GF-D8 (cell line): Measurements from ENCODE around the gene GGTLC2.
"Not testable (repeated sequence)": the region's sequence is repeated elsewhere in the genome, so short reads cannot be mapped to it uniquely, and the experiment has no call there.

Experiments
- DNase-seq: peaks from one replicate; lab custom pipeline; 2025; lab: John Stamatoyannopoulos, UW

The GGTLC2 gene

GRCh38 chr22:22644314-22644713, at the start of gene GGTLC2:
Gene GGTLC2 (plus strand): TSS chr22:22644614. CDS start chr22:22646346, 1,732 bp downstream.
- DNase-seq = not testable (repeated sequence)

GRCh38 chr22:22595001-22595835, 49.2 kb upstream of the GGTLC2 start:
- no peak for DNase-seq

- no peak for DNase-seq
These were observed 46.3 kb upstream of the GGTLC2 start for GRCh38 chr22:22598144-22598543.

GRCh38 chr22:22599248-22599647, 45.2 kb upstream of the GGTLC2 start:
- no peak for DNase-seq

GRCh38 chr22:22600531-22601261, 43.7 kb upstream of the GGTLC2 start:
- DNase-seq = no peak

GRCh38 chr22:22603470-22603947, 40.9 kb upstream of the GGTLC2 start:
- no peak for DNase-seq

- DNase-seq = no peak
These were observed 39.9 kb upstream of the GGTLC2 start for GRCh38 chr22:22604326-22605073.

- no peak for DNase-seq
These were observed 39.4 kb upstream of the GGTLC2 start for GRCh38 chr22:22605074-22605404.

GRCh38 chr22:22608022-22608421, 36.4 kb upstream of the GGTLC2 start:
- not testable (repeated sequence) for DNase-seq

- DNase-seq = no peak
These were observed 35.1 kb upstream of the GGTLC2 start for GRCh38 chr22:22609291-22609690.

GRCh38 chr22:22612516-22612915, 31.9 kb upstream of the GGTLC2 start:
- DNase-seq = no peak

GRCh38 chr22:22614065-22614464, 30.3 kb upstream of the GGTLC2 start:
- no peak for DNase-seq

- no peak for DNase-seq
These were observed 27.8 kb upstream of the GGTLC2 start for GRCh38 chr22:22616636-22617035.

GRCh38 chr22:22618448-22618847, 26.0 kb upstream of the GGTLC2 start:
- DNase-seq = no peak

- no peak for DNase-seq
These were observed 25.5 kb upstream of the GGTLC2 start for GRCh38 chr22:22618923-22619322.

GRCh38 chr22:22619765-22620414, 24.5 kb upstream of the GGTLC2 start:
- DNase-seq = no peak

GRCh38 chr22:22628546-22629495, 15.6 kb upstream of the GGTLC2 start:
- not testable (repeated sequence) for DNase-seq

GRCh38 chr22:22631223-22631652, 13.2 kb upstream of the GGTLC2 start:
- not testable (repeated sequence) for DNase-seq

GRCh38 chr22:22632226-22632625, 12.2 kb upstream of the GGTLC2 start:
- DNase-seq = not testable (repeated sequence)

- not testable (repeated sequence) for DNase-seq
These were observed 10.9 kb upstream of the GGTLC2 start for GRCh38 chr22:22633533-22633932.

GRCh38 chr22:22636260-22636659, 8.2 kb upstream of the GGTLC2 start:
- not testable (repeated sequence) for DNase-seq
